Astrocyte (in vitro differentiated cells and primary cell): ENCODE results near the gene TFB1M. TPM values are rescaled to one million over a fixed set of nuclear protein-coding genes. Genes with fewer than 3 reads are reported as not detected.

Source experiments
- DNase-seq: peaks from one replicate; pipeline ENCODE4 v3.0.0-alpha.2; 2010; ENCODE audit warnings: low read depth
- FAIRE-seq: peaks from 2 replicates; lab custom pipeline; 2011; peaks lifted over from hg19 to GRCh38; lab: Jason Lieb, UNC
- H2AFZ ChIP-seq: 2 replicates; pipeline ENCODE4 v1.6.0; 2012; ENCODE audit warnings: low read depth, low read length, inconsistent platforms
- H3K27ac ChIP-seq: 2 replicates; pipeline ENCODE4 v1.5.1; 2011; ENCODE audit warnings: low read depth, low read length, inconsistent platforms
- H3K27me3 ChIP-seq: 2 replicates; pipeline ENCODE4 v1.6.0; 2011; ENCODE audit warnings: low read length, inconsistent platforms; ENCODE audit not compliant: insufficient read depth
- H3K36me3 ChIP-seq: 2 replicates; pipeline ENCODE4 v1.5.1; 2011; ENCODE audit warnings: low read length, inconsistent platforms; ENCODE audit not compliant: insufficient read depth
- H3K4me1 ChIP-seq: 2 replicates; pipeline ENCODE4 v1.5.1; 2011; ENCODE audit warnings: low read length, inconsistent platforms; ENCODE audit not compliant: insufficient read depth
- H3K4me2 ChIP-seq: 2 replicates; pipeline ENCODE4 v1.6.0; 2012; ENCODE audit warnings: low read length, inconsistent platforms
- H3K4me3 ChIP-seq: 2 replicates; pipeline ENCODE4 v1.5.1; 2011; ENCODE audit warnings: low read depth, mild to moderate bottlenecking, low read length, inconsistent platforms; ENCODE audit not compliant: insufficient read depth
- H3K79me2 ChIP-seq: 2 replicates; pipeline ENCODE4 v1.6.0; 2012; ENCODE audit warnings: mild to moderate bottlenecking, low read length, inconsistent platforms; ENCODE audit not compliant: insufficient read depth
- H3K9ac ChIP-seq: 2 replicates; pipeline ENCODE4 v1.6.0; 2012; ENCODE audit warnings: mild to moderate bottlenecking, low read length, inconsistent platforms
- H3K9me3 ChIP-seq: 2 replicates; pipeline ENCODE4 v1.5.1; 2012; ENCODE audit warnings: low read depth, mild to moderate bottlenecking, low read length, inconsistent platforms; ENCODE audit not compliant: insufficient read depth
- H4K20me1 ChIP-seq: 2 replicates; pipeline ENCODE4 v1.6.0; 2012; ENCODE audit warnings: low read length, inconsistent platforms; ENCODE audit not compliant: insufficient read depth
- H3K27ac Mint-ChIP-seq: one replicate; pipeline ENCODE4 v1.8.0; 2021; ENCODE audit warnings: mild to moderate bottlenecking, mixed read lengths; ENCODE audit not compliant: unreplicated experiment
- H3K27me3 Mint-ChIP-seq: one replicate; pipeline ENCODE4 v1.8.0; 2021; ENCODE audit warnings: low read depth, mixed read lengths; ENCODE audit not compliant: unreplicated experiment
- H3K36me3 Mint-ChIP-seq: one replicate; pipeline ENCODE4 v1.8.0; 2021; ENCODE audit warnings: low read depth, mixed read lengths; ENCODE audit not compliant: unreplicated experiment
- H3K4me1 Mint-ChIP-seq: one replicate; pipeline ENCODE4 v1.8.0; 2021; ENCODE audit warnings: low read depth, mixed read lengths; ENCODE audit not compliant: unreplicated experiment
- H3K4me3 Mint-ChIP-seq: one replicate; pipeline ENCODE4 v1.8.0; 2021; ENCODE audit warnings: mild to moderate bottlenecking, moderate library complexity, mixed read lengths; ENCODE audit not compliant: unreplicated experiment
- H3K9me3 Mint-ChIP-seq: one replicate; pipeline ENCODE4 v1.8.0; 2021; ENCODE audit warnings: mild to moderate bottlenecking, mixed read lengths; ENCODE audit not compliant: unreplicated experiment
- EZH2 ChIP-seq: IDR thresholded peaks from 2 replicates; pipeline ENCODE4 v1.6.1; 2012; ENCODE audit warnings: mild to moderate bottlenecking, low read length, inconsistent platforms; ENCODE audit not compliant: insufficient read depth
- total RNA-seq: library from RNA; stranded (reverse); gene quantifications from 2 replicates; pipeline ENCODE4 v1.2.1, GENCODE V29; 2021
- TF ChIP-seq, protein P1 (sequence below): IDR thresholded peaks from 2 replicates; pipeline ENCODE4 v1.5.1; 2011; ENCODE audit warnings: low read depth, mild to moderate bottlenecking, inconsistent platforms, low read length, moderate library complexity; ENCODE audit not compliant: insufficient read depth

TFB1M gene
- total RNA-seq, 1 donor from 2014 or later, result 24.1 TPM

DNA sequence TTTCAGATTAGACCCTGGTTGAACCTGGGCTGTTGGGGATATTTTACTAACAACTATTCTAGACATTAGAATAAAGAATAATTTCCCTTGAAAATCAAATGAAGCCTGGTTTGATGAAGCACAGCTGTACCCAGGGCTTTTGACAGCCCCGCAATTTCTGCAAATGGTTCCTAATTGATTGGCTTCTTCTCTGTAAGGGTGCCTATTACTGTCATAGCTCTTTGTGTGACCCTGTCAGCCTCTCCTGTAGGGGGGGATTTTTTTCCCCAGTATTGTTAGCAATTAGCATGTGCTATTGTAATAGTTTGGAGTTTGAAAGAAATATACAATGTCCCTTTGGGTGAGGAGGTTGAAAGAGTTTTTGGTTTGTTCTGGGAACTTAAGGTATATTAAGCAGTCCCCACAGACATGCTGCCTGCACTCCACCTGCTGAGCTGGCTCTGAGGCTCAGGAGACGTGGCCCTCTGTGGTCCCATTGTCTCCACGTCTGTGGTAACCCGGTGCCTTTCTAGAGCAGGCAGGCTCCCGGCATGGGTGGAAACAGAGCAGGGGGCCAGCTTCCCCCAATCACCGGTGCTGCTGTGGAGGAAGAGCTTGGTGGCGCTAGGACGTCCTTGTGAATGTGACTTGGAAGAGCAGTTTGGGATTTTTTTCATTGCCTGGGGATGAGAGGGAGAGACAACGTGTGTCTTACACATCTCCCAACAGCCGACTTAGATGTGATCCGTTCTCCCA, 97.8 kb downstream of the TFB1M start:
- H3K9ac ChIP-seq, result no peak overlapping the region
- no peak for FAIRE-seq
- Mint-ChIP-seq H3K4me1 (peaks cover 11% of the 10 kb centered on the region), H3K9me3 (peaks cover 9% of the 10 kb centered on the region), H3K4me3 (no peak overlapping the region), H3K36me3 (peaks cover 32% of the 10 kb centered on the region), H3K27ac (peak overlapping the region; percentile 23), H3K27me3 (no peaks in the 10 kb centered on the region)
- H3K79me2 ChIP-seq, result no peaks in the 10 kb centered on the region
- no peak overlapping the region for H3K4me3 ChIP-seq
- no peaks in the 10 kb centered on the region for H3K27me3 ChIP-seq
- no peaks in the 10 kb centered on the region for H3K36me3 ChIP-seq
- TF ChIP-seq, protein P1, sequence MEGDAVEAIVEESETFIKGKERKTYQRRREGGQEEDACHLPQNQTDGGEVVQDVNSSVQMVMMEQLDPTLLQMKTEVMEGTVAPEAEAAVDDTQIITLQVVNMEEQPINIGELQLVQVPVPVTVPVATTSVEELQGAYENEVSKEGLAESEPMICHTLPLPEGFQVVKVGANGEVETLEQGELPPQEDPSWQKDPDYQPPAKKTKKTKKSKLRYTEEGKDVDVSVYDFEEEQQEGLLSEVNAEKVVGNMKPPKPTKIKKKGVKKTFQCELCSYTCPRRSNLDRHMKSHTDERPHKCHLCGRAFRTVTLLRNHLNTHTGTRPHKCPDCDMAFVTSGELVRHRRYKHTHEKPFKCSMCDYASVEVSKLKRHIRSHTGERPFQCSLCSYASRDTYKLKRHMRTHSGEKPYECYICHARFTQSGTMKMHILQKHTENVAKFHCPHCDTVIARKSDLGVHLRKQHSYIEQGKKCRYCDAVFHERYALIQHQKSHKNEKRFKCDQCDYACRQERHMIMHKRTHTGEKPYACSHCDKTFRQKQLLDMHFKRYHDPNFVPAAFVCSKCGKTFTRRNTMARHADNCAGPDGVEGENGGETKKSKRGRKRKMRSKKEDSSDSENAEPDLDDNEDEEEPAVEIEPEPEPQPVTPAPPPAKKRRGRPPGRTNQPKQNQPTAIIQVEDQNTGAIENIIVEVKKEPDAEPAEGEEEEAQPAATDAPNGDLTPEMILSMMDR, result no peak
- no peak for TF ChIP-seq EZH2
- no peak overlapping the region for H3K4me2 ChIP-seq
- no peak overlapping the region for H3K27ac ChIP-seq
- no peak overlapping the region for H2AFZ ChIP-seq
- no peak for DNase-seq
- H3K9me3 ChIP-seq, result no peaks in the 10 kb centered on the region
- no peaks in the 10 kb centered on the region for H3K4me1 ChIP-seq
- H4K20me1 ChIP-seq, result no peaks in the 10 kb centered on the region

DNA sequence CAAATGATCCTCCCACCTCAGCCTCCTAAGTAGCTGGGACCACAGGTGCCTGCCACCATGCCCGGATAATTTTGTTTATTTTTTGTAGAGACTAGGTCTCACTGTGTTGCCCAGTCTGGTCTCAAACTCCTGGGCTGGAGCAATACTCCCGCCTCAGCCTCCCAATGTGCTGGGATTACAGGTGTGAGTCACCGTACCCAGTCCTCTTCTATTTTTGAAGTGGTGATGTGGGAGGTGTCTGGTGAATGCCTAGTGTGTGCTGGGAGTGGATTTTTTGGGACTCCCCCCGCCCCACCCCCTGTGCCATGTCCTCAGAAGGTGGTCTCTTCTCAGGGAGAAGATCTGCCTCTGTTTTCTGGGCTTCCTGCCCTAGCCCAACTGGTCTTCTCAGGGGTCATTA, 98.4 kb downstream of the TFB1M start:
- Histone ChIP-seq H3K27me3 (no peaks in the 10 kb centered on the region), H3K4me2 (no peak overlapping the region), H3K9me3 (no peaks in the 10 kb centered on the region), H3K79me2 (no peaks in the 10 kb centered on the region), H3K4me1 (no peaks in the 10 kb centered on the region), H3K27ac (no peak overlapping the region), H2AFZ (no peak overlapping the region), H3K9ac (no peak overlapping the region), H4K20me1 (no peaks in the 10 kb centered on the region), H3K36me3 (no peaks in the 10 kb centered on the region), H3K4me3 (no peak overlapping the region)
- Mint-ChIP-seq H3K27ac (no peak overlapping the region), H3K4me3 (no peak overlapping the region), H3K27me3 (no peaks in the 10 kb centered on the region), H3K36me3 (peaks cover 28% of the 10 kb centered on the region), H3K9me3 (peaks cover 9% of the 10 kb centered on the region), H3K4me1 (peaks cover 11% of the 10 kb centered on the region)
- DNase-seq, result no peak
- no peak for TF ChIP-seq EZH2
- TF ChIP-seq, protein P1, result no peak
- FAIRE-seq, result no peak
